HG02610 (cell line): Measurements from ENCODE around the gene ANOS1.
"Not testable (repeated sequence)": the region's sequence is repeated elsewhere in the genome, so short reads cannot be mapped to it uniquely, and the experiment has no call there.

Source experiments
- ATAC-seq: cut with Tn5 transposase; IDR thresholded peaks from one replicate; pipeline ENCODE4 v1.9.1; 2021; ENCODE audit warnings: mild to moderate bottlenecking, moderate library complexity; ENCODE audit not compliant: unreplicated experiment

ANOS1 gene

DNA sequence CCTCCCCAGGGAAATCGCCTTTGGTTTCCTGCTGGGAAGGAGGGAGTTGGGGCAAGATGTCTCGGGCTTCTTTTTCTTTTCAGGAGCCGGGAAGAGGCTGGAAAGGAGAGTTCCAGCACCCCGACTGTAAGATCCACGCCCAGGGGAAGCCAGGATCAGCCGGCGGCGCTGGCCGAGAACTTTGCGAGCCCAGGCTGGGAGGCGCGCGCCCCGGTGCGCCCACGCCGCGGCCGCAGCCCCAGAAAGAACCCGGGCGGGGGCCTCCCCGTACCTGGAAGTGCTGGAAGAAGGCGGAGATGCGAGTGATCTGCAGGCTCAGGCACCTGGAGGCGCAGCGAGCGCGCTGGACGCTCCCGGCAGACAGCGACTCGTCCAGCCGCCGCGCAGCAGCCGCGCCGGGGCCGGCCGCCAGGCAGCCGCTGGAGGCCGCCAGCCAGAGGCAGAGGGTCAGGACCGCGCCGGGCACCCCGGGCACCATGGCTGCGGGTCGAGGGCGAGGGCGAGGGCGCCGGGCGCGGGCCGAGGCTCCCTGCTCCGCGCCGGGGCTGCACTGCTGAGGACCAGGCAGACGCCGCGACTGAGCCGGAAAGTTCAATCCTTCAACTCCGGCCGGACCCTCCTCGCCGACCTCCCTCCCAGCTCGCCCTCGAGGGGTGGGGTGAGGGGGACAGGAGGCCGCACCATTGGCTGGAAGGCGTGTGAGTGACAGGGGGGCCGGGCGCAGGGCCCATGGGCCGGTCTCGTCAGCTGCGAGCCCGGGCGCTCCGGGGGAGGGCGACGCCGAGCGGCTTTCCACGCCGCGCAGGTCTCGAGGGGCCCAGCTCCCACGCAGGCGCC, at the start of gene ANOS1:
TSS of gene ANOS1 (minus strand) at position 579 of the 837 bp plus-strand sequence. CDS start at position 478, 101 bp downstream.
- no peak for ATAC-seq

DNA sequence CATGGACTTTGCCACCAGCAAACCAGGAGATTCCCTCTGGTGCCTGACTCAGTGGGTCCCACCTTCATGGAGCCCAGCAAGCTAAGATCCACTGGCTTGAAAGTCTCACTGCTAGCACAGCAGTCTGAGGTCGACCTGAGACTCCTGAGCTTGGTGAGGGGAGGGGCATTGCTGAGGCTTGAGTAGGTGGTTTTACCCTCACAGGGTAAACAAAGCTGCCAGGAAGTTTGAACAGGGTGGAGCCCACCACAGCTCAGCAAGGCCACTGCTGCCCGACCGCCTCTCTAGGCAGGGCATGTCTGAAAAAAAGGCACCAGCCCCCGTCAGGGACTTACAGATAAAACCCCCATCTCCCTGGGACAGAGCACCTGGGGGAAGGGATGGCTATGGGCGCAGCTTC, 41.2 kb upstream of the ANOS1 start:
- no peak for ATAC-seq

DNA sequence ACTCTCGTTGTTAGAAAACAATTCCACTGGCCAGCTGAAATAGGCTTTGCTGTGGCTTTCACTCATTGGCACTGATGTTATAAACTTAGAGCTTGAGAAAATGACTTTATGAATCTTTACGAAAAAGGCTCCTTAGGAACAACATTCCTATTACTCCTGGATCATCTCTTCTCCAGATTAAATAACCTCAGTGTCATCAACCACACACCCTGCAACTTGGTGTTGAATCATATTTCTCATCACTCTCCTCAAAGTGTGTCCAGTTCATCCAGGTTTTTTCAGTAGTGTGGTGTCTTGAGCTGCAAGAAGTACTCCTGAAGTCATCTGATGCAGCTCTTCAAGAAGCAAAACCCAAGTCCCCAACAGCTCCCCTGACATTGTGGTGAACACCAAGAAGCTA, 28.1 kb upstream of the ANOS1 start:
- no peak for ATAC-seq

DNA sequence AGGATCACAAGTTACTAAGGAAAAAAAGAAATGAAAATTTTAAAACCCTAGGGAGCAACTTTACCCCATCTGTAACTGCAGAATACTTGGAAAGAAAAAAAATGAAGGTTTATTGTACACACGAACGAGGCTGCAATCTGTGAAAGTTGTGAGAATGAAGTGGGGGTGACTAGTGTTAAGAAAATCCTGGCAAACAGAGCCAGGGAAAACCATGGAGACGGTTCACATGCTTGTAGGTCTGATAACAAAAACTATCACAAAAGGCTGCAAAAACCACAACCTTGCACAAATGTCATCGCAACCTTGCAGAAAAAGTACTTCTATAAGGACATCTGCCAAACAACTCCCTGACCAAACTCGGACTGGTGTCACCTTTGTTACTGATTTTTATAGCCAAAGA, 26.8 kb upstream of the ANOS1 start:
- not testable (repeated sequence) for ATAC-seq

DNA sequence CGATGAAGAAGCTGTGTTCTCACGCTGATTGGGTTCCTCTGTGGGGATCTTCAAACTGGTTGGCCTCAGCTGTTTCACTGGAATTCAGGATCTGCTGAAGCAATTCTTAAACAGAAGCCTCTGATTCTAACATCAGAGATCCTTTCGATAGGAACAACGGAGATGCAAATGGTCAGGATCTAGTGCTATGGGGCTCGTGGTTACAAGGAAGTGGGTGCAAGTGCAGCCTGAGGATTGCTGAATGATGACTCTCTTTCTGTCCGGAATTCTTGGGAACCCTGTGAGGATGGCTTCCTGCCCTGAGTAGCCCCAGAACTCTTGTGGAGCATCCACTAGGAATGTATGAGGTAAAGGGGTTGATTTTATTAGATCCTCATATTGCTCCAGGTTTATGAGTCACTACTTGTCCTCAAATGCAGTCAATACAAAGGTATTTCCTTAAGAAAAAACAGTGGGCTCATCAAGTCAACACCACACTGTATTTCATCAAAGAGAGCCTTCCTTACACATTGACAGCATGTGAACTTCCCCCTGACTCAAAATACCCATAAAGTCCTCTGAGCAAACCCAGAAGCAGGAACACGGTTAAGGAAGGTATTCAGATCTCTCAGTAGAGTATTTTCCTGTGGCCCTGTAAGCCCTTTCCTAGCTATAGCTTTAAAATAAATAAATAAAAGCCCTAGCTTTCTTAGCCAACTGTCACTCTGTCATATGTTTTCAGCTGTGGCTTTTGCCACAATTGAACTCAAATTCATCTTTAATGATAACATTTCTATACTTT, 25.9 kb upstream of the ANOS1 start:
- not testable (repeated sequence) for ATAC-seq

DNA sequence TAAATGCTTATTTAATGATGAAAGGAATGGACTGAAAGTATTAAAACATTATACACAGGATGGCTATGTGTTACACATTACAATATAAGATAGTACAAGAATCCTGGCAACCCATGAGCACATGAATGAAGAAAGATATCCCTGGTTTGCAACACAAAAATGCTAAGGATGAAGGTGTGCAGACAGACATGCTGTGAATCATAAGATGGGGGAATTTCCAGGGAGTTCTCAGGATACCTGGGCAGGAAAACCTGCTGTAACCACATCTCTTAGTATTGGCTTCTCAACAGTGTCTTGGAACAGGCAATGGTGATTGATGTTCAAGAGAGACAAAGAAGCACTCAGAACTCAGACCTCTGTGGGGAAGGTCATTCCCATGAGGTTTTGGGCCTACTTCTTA, 23.9 kb upstream of the ANOS1 start:
- no peak for ATAC-seq

DNA sequence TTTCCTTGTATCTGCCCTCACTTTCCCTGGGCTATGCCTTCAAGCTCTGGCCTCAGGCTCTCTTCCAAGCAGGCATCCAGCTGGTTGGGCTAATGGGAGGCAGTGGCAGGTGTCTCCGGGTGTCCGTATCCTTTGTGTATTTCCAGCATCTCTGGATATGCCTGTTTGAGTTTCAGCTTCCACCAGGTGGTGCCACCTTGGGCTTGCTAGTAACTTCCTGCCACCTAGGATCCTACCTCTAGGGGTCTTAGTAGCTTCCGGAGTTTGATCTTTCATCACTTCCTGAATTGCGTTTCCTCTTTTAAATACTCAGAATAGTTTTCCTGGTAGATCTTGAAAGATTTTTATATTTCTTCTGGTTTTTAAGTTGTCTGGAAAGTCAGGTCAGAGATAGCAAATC, 23.2 kb upstream of the ANOS1 start:
- no peak for ATAC-seq

GRCh38 chrX:8749697-8750096, 17.8 kb upstream of the ANOS1 start:
- no peak for ATAC-seq

DNA sequence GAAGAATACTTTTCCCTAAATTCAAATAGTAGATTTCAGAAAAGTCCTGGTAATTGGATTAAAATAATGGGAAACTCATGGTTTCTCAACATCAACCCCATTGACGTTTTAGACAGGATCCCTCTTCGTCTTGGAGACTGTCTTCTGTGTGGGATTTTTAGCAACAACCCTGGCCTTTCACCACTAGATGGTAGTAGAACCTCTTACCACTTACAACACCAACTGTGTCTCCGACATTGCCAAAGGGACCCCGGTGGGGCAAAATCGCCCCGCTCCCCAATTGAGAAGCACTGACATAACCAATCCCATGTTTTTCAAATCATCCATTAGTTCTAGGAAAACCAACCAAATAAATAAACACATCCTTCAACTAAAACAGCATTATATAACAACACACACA, 16.9 kb upstream of the ANOS1 start:
- no peak for ATAC-seq

GRCh38 chrX:8743126-8743732, 11.3 kb upstream of the ANOS1 start:
- no peak for ATAC-seq

DNA sequence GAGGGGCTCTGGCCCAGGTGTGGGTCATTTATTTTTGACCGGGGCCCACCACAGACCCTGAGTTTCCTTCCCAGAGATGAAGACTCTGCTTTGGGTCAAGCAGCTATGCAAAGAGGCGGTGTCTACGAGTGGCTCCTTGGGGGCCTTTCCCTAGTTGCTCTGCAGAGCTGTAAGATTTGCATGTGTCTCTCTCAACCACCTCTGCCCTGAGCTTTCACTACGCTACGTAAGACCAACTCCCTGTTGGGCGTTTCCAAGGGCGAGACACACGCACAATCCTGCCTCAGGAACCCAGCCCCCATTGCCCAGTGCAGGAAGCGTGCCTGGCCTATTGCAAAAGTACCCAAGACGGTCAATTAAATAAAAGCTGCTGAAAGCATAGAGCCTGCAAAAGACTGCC, 10.0 kb upstream of the ANOS1 start:
- ATAC-seq = no peak

DNA sequence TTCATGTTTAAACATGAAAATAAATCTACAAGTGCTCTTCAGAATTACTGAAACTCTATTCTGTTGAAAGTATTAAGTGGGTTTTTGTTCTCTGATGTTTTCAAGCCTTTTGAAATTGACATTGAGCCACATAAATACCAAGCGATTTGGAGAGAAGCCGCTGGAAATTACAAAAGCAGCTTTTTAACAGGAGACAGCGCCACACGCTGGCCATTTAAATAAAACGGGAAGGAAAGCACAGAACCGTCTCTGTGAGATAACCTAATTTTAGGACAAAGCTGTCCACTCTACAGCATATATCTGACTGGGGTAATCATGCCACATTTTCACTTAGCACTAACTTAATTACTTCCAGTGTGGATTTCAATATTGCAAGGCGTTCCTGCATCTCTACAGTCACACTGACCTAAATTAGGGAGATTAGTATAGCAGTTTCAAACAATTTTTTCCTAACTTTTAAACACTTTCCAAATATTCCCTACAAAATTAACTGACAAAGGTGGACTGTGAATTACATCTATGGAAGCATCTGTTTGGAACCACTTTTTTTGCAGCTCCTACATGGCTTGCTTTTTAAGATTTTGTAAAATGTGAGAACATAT, 6.8 kb upstream of the ANOS1 start:
- no peak for ATAC-seq

DNA sequence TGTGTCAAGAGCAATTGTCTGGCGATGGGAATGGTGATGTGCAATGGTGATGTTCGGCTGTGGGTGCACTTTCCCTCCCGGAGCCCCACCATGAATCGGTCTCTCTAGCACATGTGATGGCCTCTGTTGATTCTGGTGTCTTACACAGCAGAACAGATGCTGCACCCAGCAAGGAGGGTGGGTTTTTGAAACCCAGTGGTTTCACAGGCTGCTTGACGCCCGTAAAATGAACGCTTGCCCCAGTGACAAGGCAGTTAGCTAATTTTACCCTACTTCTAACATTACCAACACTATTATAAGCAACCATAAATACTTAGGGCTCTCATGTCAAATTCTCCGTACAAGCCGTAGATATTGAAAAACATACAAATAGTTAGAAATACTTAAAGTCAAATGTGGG, 5.9 kb upstream of the ANOS1 start:
- no peak for ATAC-seq

DNA sequence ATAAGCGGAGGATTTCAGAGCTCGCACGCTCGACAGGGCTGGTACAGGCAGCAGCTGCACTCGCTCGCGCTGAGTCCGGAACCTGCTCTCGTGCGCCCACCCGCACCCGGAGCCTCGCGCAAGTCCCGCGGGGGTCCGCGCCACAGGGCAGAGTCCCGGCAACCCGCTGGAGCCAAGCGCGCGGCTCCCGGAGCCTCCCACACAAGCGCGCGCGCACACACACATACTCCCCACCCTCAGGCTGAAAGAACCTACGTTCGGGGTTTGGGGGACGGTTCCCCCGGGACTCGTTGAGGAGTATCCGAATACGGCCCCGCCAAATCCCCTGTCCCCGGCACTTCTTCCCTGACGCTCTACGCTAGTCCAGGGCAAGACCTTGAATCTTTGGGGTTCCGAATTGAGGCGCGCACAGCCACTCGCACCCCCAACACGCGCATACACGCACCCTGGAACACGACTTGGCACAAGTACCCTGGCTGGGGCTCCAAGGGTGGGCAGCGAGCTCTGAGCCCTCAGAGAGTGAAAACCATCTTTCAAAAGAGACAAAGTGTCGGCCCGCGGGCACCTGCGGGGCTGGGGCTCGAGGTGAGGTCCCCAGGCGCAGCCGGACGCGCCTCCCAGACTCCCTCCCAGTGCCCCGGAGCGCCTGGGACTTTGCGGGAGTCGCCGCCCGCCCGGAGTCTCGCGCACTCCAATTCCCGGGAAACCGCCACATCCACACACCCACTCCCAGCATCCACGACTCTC, 952 bp downstream of the ANOS1 start:
- no peak for ATAC-seq

GRCh38 chrX:8729811-8730210, 2.1 kb downstream of the ANOS1 start:
- no peak for ATAC-seq

- no peak for ATAC-seq
These were observed 2.9 kb downstream of the ANOS1 start for GRCh38 chrX:8728932-8729535.

DNA sequence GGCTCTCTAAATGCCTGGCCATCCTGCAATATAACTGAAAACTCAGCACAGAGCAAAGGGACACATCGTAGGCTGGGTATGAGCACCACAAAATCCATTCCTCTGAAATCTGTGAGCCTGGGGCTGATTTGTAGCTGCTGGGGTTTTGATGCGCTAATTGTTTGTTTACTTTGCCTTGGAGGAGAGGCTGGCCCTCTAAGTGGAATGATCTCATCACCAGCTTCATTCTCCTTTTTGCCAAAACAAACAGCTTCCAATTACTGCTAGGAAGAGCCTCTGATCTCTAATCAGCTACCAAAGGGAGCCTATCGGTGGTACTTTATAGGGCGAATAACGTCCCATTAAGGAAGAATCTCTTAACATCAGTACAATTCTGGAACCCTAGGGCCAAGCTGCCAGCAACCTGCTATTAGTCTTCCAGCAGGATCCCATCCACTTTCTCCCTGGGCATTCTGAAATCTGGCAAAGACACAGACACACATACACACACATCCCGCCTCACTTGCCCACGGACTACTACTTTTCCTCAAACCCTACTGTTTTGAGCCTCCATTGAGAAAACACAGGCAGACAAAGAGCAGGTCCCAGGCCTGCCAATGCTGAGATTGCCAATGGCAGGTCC, 5.8 kb downstream of the ANOS1 start:
- no peak for ATAC-seq

DNA sequence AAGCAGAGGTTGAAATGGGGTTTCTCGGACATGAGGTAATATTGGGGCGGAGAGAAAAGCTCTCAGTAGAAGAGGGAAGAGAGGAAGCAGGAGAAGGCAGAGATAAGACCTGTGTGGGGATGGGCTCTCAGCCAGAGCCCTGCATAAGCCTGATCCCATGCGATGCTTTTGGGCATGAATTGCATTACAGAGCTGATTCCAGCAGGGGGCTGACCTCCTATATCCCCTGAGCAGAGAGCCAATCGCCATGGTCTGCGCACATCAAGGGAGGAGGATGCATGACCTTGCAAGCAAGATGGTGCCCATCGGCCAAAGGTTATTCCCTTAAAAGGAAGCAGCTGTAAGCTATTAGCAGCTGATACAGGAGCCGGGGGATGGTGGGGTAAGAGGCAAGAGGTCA, 7.6 kb downstream of the ANOS1 start:
- no peak for ATAC-seq

DNA sequence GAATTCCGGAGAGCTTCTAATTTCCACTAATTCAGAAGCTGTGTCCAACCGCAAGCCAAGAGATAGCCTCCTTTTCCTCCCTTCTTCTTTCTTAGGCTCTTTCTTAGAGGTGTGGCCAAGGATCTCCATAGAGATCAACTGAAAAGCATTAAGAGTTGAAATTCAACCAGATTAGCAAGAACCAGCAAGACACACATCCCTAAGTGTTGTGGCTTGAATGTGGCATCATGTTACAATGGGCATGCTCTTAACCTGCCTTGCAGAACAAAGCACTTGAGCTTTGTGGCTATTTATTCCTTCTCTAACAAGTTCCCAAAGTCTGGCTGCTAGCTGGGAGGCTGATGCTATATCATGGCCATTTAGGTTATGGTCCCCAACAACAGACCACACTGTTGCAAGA, 10.4 kb downstream of the ANOS1 start:
- ATAC-seq = no peak

GRCh38 chrX:8720136-8720535, 11.8 kb downstream of the ANOS1 start:
- no peak for ATAC-seq
